ENCODE measurements around the gene FLYWCH2.

- TF ChIP-seq EZH2 (IDR thresholded peaks at IDR 0.05; ENCODE audit: insufficient read depth, poor library complexity, severe bottlenecking) (no peak), EZH2phosphoT487 (IDR thresholded peaks at IDR 0.05; ENCODE audit: insufficient read depth, low read depth) (no peak)
Measured at GRCh38 chr16:2942045-2942444, 59.0 kb downstream of the FLYWCH2 start.

Data from GM23248 (cell line).